NOMO-1 (cell line): ENCODE results near the gene MAGEA2B.
"Not testable (repeated sequence)": the region's sequence is repeated elsewhere in the genome, so short reads cannot be mapped to it uniquely, and the experiment has no call there.

Experiments
- DNase-seq, 2 experiments: peaks; one replicate each; lab custom pipeline; 2025; ENCODE audit not compliant: unreplicated experiment in 2 of 2; lab: John Stamatoyannopoulos, UW

Gene MAGEA2B

GRCh38 chrX:152754871-152755270 lies 40.4 kb downstream of the MAGEA2B start:
- DNase-seq, result not testable (repeated sequence)

- not testable (repeated sequence) for DNase-seq
Observed at GRCh38 chrX:152758918-152759317, 44.5 kb downstream of the MAGEA2B start, which contains the start of gene CSAG3. Gene CSAG3, plus strand, starts transcription at chrX:152759218.

- not testable (repeated sequence) for DNase-seq
Observed at GRCh38 chrX:152759544-152759943, 45.1 kb downstream of the MAGEA2B start.

GRCh38 chrX:152761582-152761981 lies 47.2 kb downstream of the MAGEA2B start:
- not testable (repeated sequence) for DNase-seq

- not testable (repeated sequence) for DNase-seq
Observed at GRCh38 chrX:152766562-152766961, 52.1 kb downstream of the MAGEA2B start.
